Measurements from ENCODE around the gene STAT5A. TPM values are rescaled to one million over a fixed set of nuclear protein-coding genes. Genes with fewer than 3 reads are reported as not detected.
"Not testable (repeated sequence)": the region's sequence is repeated elsewhere in the genome, so short reads cannot be mapped to it uniquely, and the experiment has no call there.

The STAT5A gene
- total RNA-seq: 1.4 TPM

- DNase-seq: peak; percentile 49
Measured at GRCh38 chr17:42287977-42288802, at the start of gene STAT5A. STAT5A (plus strand) TSS chr17:42288498; CDS start chr17:42289412, 914 bp downstream.

GRCh38 chr17:42239576-42239975, 48.7 kb upstream of the STAT5A start:
- not testable (repeated sequence) for DNase-seq

- no peak for DNase-seq
Measured at GRCh38 chr17:42240201-42240600, 48.1 kb upstream of the STAT5A start.

GRCh38 chr17:42240863-42241262, 47.4 kb upstream of the STAT5A start:
- DNase-seq: not testable (repeated sequence)

GRCh38 chr17:42241871-42242270, 46.4 kb upstream of the STAT5A start:
- DNase-seq: no peak

- no peak for DNase-seq
Measured at GRCh38 chr17:42243493-42243982, 44.8 kb upstream of the STAT5A start.

- not testable (repeated sequence) for DNase-seq
Measured at GRCh38 chr17:42244116-42244515, 44.2 kb upstream of the STAT5A start.

- not testable (repeated sequence) for DNase-seq
Measured at GRCh38 chr17:42245183-42245582, 43.1 kb upstream of the STAT5A start.

GRCh38 chr17:42246515-42246914, 41.8 kb upstream of the STAT5A start:
- DNase-seq: no peak

- no peak for DNase-seq
Measured at GRCh38 chr17:42247734-42248133, 40.6 kb upstream of the STAT5A start.

- peak; percentile 75 for DNase-seq
Measured at GRCh38 chr17:42248351-42249179, 39.7 kb upstream of the STAT5A start.

GRCh38 chr17:42249681-42250446, 38.4 kb upstream of the STAT5A start:
- DNase-seq: no peak

- no peak for DNase-seq
Measured at GRCh38 chr17:42251115-42251514, 37.2 kb upstream of the STAT5A start.

- DNase-seq: no peak
Measured at GRCh38 chr17:42252597-42253550, 35.4 kb upstream of the STAT5A start.

- no peak for DNase-seq
Measured at GRCh38 chr17:42253578-42253977, 34.7 kb upstream of the STAT5A start.

GRCh38 chr17:42255445-42255844, 32.9 kb upstream of the STAT5A start:
- DNase-seq: no peak

- DNase-seq: no peak
Measured at GRCh38 chr17:42260318-42260717, 28.0 kb upstream of the STAT5A start.

GRCh38 chr17:42264366-42264765, 23.9 kb upstream of the STAT5A start:
- DNase-seq: not testable (repeated sequence)

GRCh38 chr17:42266462-42266861, 21.8 kb upstream of the STAT5A start:
- DNase-seq: no peak

GRCh38 chr17:42266918-42267766, 21.2 kb upstream of the STAT5A start:
- no peak for DNase-seq

Measured in occipital lobe (tissue), 2 donors.